ENCODE measurements around the gene DVL1. TPM values are rescaled to one million over a fixed set of nuclear protein-coding genes. Genes with fewer than 3 reads are reported as not detected.

DVL1 gene
- total and polyA plus RNA-seq, 4 donors = 39.2 to 79.1 (median 62.8) TPM

GRCh38 chr1:1359308-1359663 is 10.1 kb upstream of the DVL1 start:
- TF ChIP-seq CTCF (IDR thresholded peaks at IDR 0.05; ENCODE audit: control extremely low read depth, extremely low read depth) = no peak
- peaks cover 0 to 4% (median 0%) of the 10 kb centered on the region in 3 donors for H3K27me3 ChIP-seq (ENCODE audit: control insufficient read depth in 3 of 3, insufficient read depth in 3 of 3, low read length in 2 of 3)
- ATAC-seq (ENCODE audit: insufficient read depth, low FRiP score) (no peak), DNase-seq (peak in 2 of 3 donors; percentile 47 to 52)
- peaks cover 0 to 3% (median 0%) of the 10 kb centered on the region in 4 donors for H3K9me3 ChIP-seq (ENCODE audit: control insufficient read depth in 4 of 4, insufficient read depth in 3 of 4, low read length in 3 of 4)
- H3K36me3 ChIP-seq (ENCODE audit: control insufficient read depth in 4 of 4, insufficient read depth in 4 of 4, low read length in 4 of 4) = peaks cover 0 to 6% (median under 1%) of the 10 kb centered on the region in 4 donors
- H3K4me3 ChIP-seq = no peak overlapping the region
- H3K4me1 ChIP-seq (ENCODE audit: control insufficient read depth in 5 of 5, insufficient read depth in 5 of 5, low read length in 5 of 5) = peaks cover 0 to 39% (median 11%) of the 10 kb centered on the region in 5 donors
- no peak overlapping the region for H3K9ac ChIP-seq (ENCODE audit: insufficient read depth in 1 of 2, low read length in 2 of 2)
- H3K27ac ChIP-seq (ENCODE audit: low read depth in 1 of 2, low read length in 1 of 2) = peak overlapping the region; percentile 5 to 71
- WGBS, 2 donors = 63 to 77% methylated on average over 6 of the region's 6 CpGs

GRCh38 chr1:1358433-1359271 is 9.4 kb upstream of the DVL1 start, which contains the start of gene MXRA8:
Gene MXRA8, minus strand, starts transcription at chr1:1358555. Its CDS starts 51 bp downstream, at chr1:1358504.
- peaks cover 0 to 6% (median 2%) of the 10 kb centered on the region in 4 donors for H3K36me3 ChIP-seq (ENCODE audit: control insufficient read depth in 4 of 4, insufficient read depth in 4 of 4, low read length in 4 of 4)
- peaks cover 0 to 4% (median 0%) of the 10 kb centered on the region in 3 donors for H3K27me3 ChIP-seq (ENCODE audit: control insufficient read depth in 3 of 3, insufficient read depth in 3 of 3, low read length in 2 of 3)
- peaks cover 0 to 39% (median 11%) of the 10 kb centered on the region in 5 donors for H3K4me1 ChIP-seq (ENCODE audit: control insufficient read depth in 5 of 5, insufficient read depth in 5 of 5, low read length in 5 of 5)
- peak within 1 kb of the TSS; percentile 55 to 86 for H3K9ac ChIP-seq (ENCODE audit: insufficient read depth in 1 of 2, low read length in 2 of 2)
- TF ChIP-seq CTCF (IDR thresholded peaks at IDR 0.05; ENCODE audit: control extremely low read depth, extremely low read depth) = no peak
- peaks cover 0 to 5% (median 0%) of the 10 kb centered on the region in 4 donors for H3K9me3 ChIP-seq (ENCODE audit: control insufficient read depth in 4 of 4, insufficient read depth in 3 of 4, low read length in 3 of 4)
- ATAC-seq (ENCODE audit: insufficient read depth, low FRiP score) (no peak), DNase-seq (peak; percentile 92 to 95 (median 94))
- 21 to 31% methylated on average over 24 to 29 of the region's 29 CpGs for WGBS, 2 donors
- H3K4me3 ChIP-seq = peak within 1 kb of the TSS; percentile 37
- H3K27ac ChIP-seq (ENCODE audit: low read depth in 1 of 2, low read length in 1 of 2) = peak within 1 kb of the TSS; percentile 21 to 79

- H3K27me3 ChIP-seq (ENCODE audit: control insufficient read depth in 3 of 3, insufficient read depth in 3 of 3, low read length in 2 of 3) = peaks cover 0 to 4% (median 0%) of the 10 kb centered on the region in 3 donors
- peak overlapping the region; percentile 37 for H3K4me3 ChIP-seq
- peak overlapping the region; percentile 55 to 86 for H3K9ac ChIP-seq (ENCODE audit: insufficient read depth in 1 of 2, low read length in 2 of 2)
- DNase-seq (peak in 1 of 3 donors; percentile 79), ATAC-seq (ENCODE audit: insufficient read depth, low FRiP score) (no peak)
- TF ChIP-seq CTCF (IDR thresholded peaks at IDR 0.05; ENCODE audit: control extremely low read depth, extremely low read depth) = no peak
- H3K4me1 ChIP-seq (ENCODE audit: control insufficient read depth in 5 of 5, insufficient read depth in 5 of 5, low read length in 5 of 5) = peaks cover 0 to 39% (median 11%) of the 10 kb centered on the region in 5 donors
- H3K36me3 ChIP-seq (ENCODE audit: control insufficient read depth in 4 of 4, insufficient read depth in 4 of 4, low read length in 4 of 4) = peaks cover 0 to 8% (median 2%) of the 10 kb centered on the region in 4 donors
- peak overlapping the region; percentile 21 to 79 for H3K27ac ChIP-seq (ENCODE audit: low read depth in 1 of 2, low read length in 1 of 2)
- 16 to 23% methylated on average over 17 to 18 of the region's 18 CpGs for WGBS, 2 donors
- H3K9me3 ChIP-seq (ENCODE audit: control insufficient read depth in 4 of 4, insufficient read depth in 3 of 4, low read length in 3 of 4) = peaks cover 0 to 5% (median 0%) of the 10 kb centered on the region in 4 donors
These were observed 8.7 kb upstream of the DVL1 start for GRCh38 chr1:1357871-1358432.

Measured in lung (tissue), 12 donors.